Large intestine (tissue), 3 donors: ENCODE results near the gene CCBE1. TPM values are rescaled to one million over a fixed set of nuclear protein-coding genes. Genes with fewer than 3 reads are reported as not detected.

Experiments used
- DNase-seq, 2 donors: peaks; one replicate each; pipeline versions ENCODE4 v3.0.0 to v3.0.0-alpha.2; 2013
- H3K27ac ChIP-seq: one replicate; pipeline ENCODE4 v1.5.1; 2013; ENCODE audit warnings: low read length
- H3K27me3 ChIP-seq: 2 replicates; pipeline ENCODE4 v1.6.1; 2013; ENCODE audit warnings: low read length; ENCODE audit not compliant: control insufficient read depth, insufficient read depth
- H3K36me3 ChIP-seq: 2 replicates; pipeline ENCODE4 v1.6.1; 2013; ENCODE audit warnings: low read length; ENCODE audit not compliant: control insufficient read depth, insufficient read depth
- H3K4me1 ChIP-seq: one replicate; pipeline ENCODE4 v1.6.1; 2013; ENCODE audit warnings: low read length; ENCODE audit not compliant: control insufficient read depth, insufficient read depth
- H3K4me3 ChIP-seq: one replicate; pipeline ENCODE4 v1.5.1; 2013; ENCODE audit warnings: low read length
- H3K9me3 ChIP-seq: one replicate; pipeline ENCODE4 v1.6.1; 2013; ENCODE audit warnings: mild to moderate bottlenecking, low read depth, low read length, moderate library complexity; ENCODE audit not compliant: control insufficient read depth
- WGBS: methylation state at CpG from one replicate; pipeline ENCODE4 v1.1.5; 2013; ENCODE audit warnings: low lambda C conversion rate; ENCODE audit not compliant: insufficient coverage; 5-methylcytosine and 5-hydroxymethylcytosine counted together
- polyA plus RNA-seq: library from polyadenylated mRNA; unstranded; fragments of 120-200 nt; gene quantifications from one replicate; pipeline ENCODE4 v1.2.1, GENCODE V29; 2013

CCBE1 gene
- polyA plus RNA-seq, 1 donor, result 2.5 TPM

GRCh38 chr18:59564561-59564960 is 132.7 kb downstream of the CCBE1 start:
- no peaks in the 10 kb centered on the region for H3K9me3 ChIP-seq

GRCh38 chr18:59563176-59563785 is 133.9 kb downstream of the CCBE1 start:
- Histone ChIP-seq H3K4me3 (no peak overlapping the region), H3K36me3 (no peaks in the 10 kb centered on the region), H3K27me3 (no peaks in the 10 kb centered on the region), H3K9me3 (no peaks in the 10 kb centered on the region), H3K27ac (no peak overlapping the region), H3K4me1 (no peaks in the 10 kb centered on the region)
- DNase-seq, result no peak
- no CpG with 5 or more reads among the region's 3 CpGs for WGBS

More at GRCh38 chr18:59564561-59564960, 132.7 kb downstream of the CCBE1 start:
- no peak for DNase-seq
- Histone ChIP-seq H3K27ac (no peak overlapping the region), H3K4me1 (no peaks in the 10 kb centered on the region), H3K27me3 (no peaks in the 10 kb centered on the region), H3K36me3 (no peaks in the 10 kb centered on the region), H3K4me3 (no peak overlapping the region)
- WGBS, result 86% methylated on average over 1 of the region's 3 CpGs

- WGBS, result no CpG with 5 or more reads among the region's 6 CpGs
- Histone ChIP-seq H3K36me3 (no peaks in the 10 kb centered on the region), H3K4me3 (no peak overlapping the region), H3K27ac (no peak overlapping the region), H3K4me1 (no peaks in the 10 kb centered on the region), H3K9me3 (no peaks in the 10 kb centered on the region), H3K27me3 (no peaks in the 10 kb centered on the region)
- no peak for DNase-seq
These were observed 134.5 kb downstream of the CCBE1 start for GRCh38 chr18:59562751-59563150.

- no peak for DNase-seq
- Histone ChIP-seq H3K36me3 (no peaks in the 10 kb centered on the region), H3K27me3 (no peaks in the 10 kb centered on the region), H3K27ac (no peak overlapping the region), H3K9me3 (no peaks in the 10 kb centered on the region), H3K4me1 (no peaks in the 10 kb centered on the region), H3K4me3 (no peak overlapping the region)
- no CpG with 5 or more reads among the region's 5 CpGs for WGBS
These were observed 135.6 kb downstream of the CCBE1 start for GRCh38 chr18:59561612-59562011.

- Histone ChIP-seq H3K4me1 (no peaks in the 10 kb centered on the region), H3K27ac (no peak overlapping the region), H3K36me3 (no peaks in the 10 kb centered on the region), H3K9me3 (no peaks in the 10 kb centered on the region), H3K4me3 (no peak overlapping the region), H3K27me3 (no peaks in the 10 kb centered on the region)
- WGBS, result no CpG with 5 or more reads among the region's 7 CpGs
- DNase-seq, result no peak
These were observed 136.7 kb downstream of the CCBE1 start for GRCh38 chr18:59560556-59560955.

- Histone ChIP-seq H3K4me1 (no peaks in the 10 kb centered on the region), H3K4me3 (no peak overlapping the region), H3K9me3 (no peaks in the 10 kb centered on the region), H3K27me3 (no peaks in the 10 kb centered on the region), H3K36me3 (no peaks in the 10 kb centered on the region), H3K27ac (no peak overlapping the region)
- no peak for DNase-seq
- WGBS, result no CpG with 5 or more reads among the region's 7 CpGs
These were observed 137.7 kb downstream of the CCBE1 start for GRCh38 chr18:59559528-59559927.

GRCh38 chr18:59555995-59556659 is 141.1 kb downstream of the CCBE1 start:
- no CpG with 5 or more reads among the region's 7 CpGs for WGBS

GRCh38 chr18:59554796-59555335 is 142.4 kb downstream of the CCBE1 start:
- Histone ChIP-seq H3K4me3 (no peak overlapping the region), H3K27me3 (no peaks in the 10 kb centered on the region), H3K27ac (no peak overlapping the region), H3K36me3 (no peaks in the 10 kb centered on the region), H3K4me1 (no peaks in the 10 kb centered on the region), H3K9me3 (no peaks in the 10 kb centered on the region)
- no CpG with 5 or more reads among the region's 2 CpGs for WGBS
- no peak for DNase-seq

More at GRCh38 chr18:59555995-59556659, 141.1 kb downstream of the CCBE1 start:
- Histone ChIP-seq H3K9me3 (no peaks in the 10 kb centered on the region), H3K27me3 (no peaks in the 10 kb centered on the region), H3K27ac (no peak overlapping the region), H3K4me3 (no peak overlapping the region), H3K36me3 (no peaks in the 10 kb centered on the region), H3K4me1 (no peaks in the 10 kb centered on the region)
- no peak for DNase-seq

GRCh38 chr18:59553273-59553870 is 143.9 kb downstream of the CCBE1 start:
- Histone ChIP-seq H3K27me3 (no peaks in the 10 kb centered on the region), H3K4me1 (no peaks in the 10 kb centered on the region), H3K4me3 (no peak overlapping the region), H3K27ac (no peak overlapping the region), H3K9me3 (no peaks in the 10 kb centered on the region), H3K36me3 (no peaks in the 10 kb centered on the region)
- WGBS, result no CpG with 5 or more reads among the region's 5 CpGs
- no peak for DNase-seq

GRCh38 chr18:59551902-59552635 is 145.2 kb downstream of the CCBE1 start:
- no CpG with 5 or more reads among the region's 10 CpGs for WGBS
- H3K27ac ChIP-seq, result no peak overlapping the region
- no peak for DNase-seq
- no peak overlapping the region for H3K4me3 ChIP-seq
- H3K9me3 ChIP-seq, result no peaks in the 10 kb centered on the region
- no peaks in the 10 kb centered on the region for H3K36me3 ChIP-seq
- peaks cover 3% of the 10 kb centered on the region for H3K27me3 ChIP-seq
- no peaks in the 10 kb centered on the region for H3K4me1 ChIP-seq
